Trophoblast cell (in vitro differentiated cells and primary cell): Measurements from ENCODE around the gene SLC30A3.

Source experiments
- DNase-seq, 2 donors: peaks; one replicate each; pipeline ENCODE4 v3.0.0-alpha.2; 2016
- H2AFZ ChIP-seq: 2 replicates; pipeline ENCODE4 v1.6.1; 2013; ENCODE audit warnings: low read length, moderate library complexity, mild to moderate bottlenecking; ENCODE audit not compliant: insufficient read depth, poor library complexity
- H2AK5ac ChIP-seq: 2 replicates; pipeline ENCODE4 v1.6.1; 2013; ENCODE audit warnings: mild to moderate bottlenecking, low read length
- H2BK120ac ChIP-seq: 2 replicates; pipeline ENCODE4 v1.6.1; 2013; ENCODE audit warnings: low read length, mild to moderate bottlenecking, moderate library complexity; ENCODE audit not compliant: insufficient read depth, poor library complexity
- H2BK12ac ChIP-seq: 2 replicates; pipeline ENCODE4 v1.6.1; 2013; ENCODE audit warnings: mild to moderate bottlenecking, low read length, moderate library complexity
- H2BK5ac ChIP-seq: 2 replicates; pipeline ENCODE4 v1.6.1; 2013; ENCODE audit warnings: low read length, low read depth, moderate library complexity, mild to moderate bottlenecking; ENCODE audit not compliant: poor library complexity
- H3K14ac ChIP-seq: 2 replicates; pipeline ENCODE4 v1.6.1; 2013; ENCODE audit warnings: mild to moderate bottlenecking, low read length
- H3K18ac ChIP-seq: 2 replicates; pipeline ENCODE4 v1.6.1; 2013; ENCODE audit warnings: mild to moderate bottlenecking, low read length
- H3K23ac ChIP-seq: 2 replicates; pipeline ENCODE4 v1.6.1; 2013; ENCODE audit warnings: low read length
- H3K27ac ChIP-seq: 2 replicates; pipeline ENCODE4 v1.5.1; 2013; ENCODE audit warnings: low read depth, mild to moderate bottlenecking, inconsistent platforms, low read length, moderate library complexity
- H3K27me3 ChIP-seq: 2 replicates; pipeline ENCODE4 v1.6.1; 2013; ENCODE audit warnings: inconsistent platforms, mild to moderate bottlenecking, low read length, moderate library complexity; ENCODE audit not compliant: insufficient read depth
- H3K36me3 ChIP-seq, 2 experiments: 1 replicate in 1 of 2; 2 replicates in 1 of 2; pipeline ENCODE4 v1.6.1; 2013; ENCODE audit warnings: low read length in 2 of 2, mild to moderate bottlenecking in 2 of 2, moderate library complexity in 1 of 2; ENCODE audit not compliant: insufficient read depth in 2 of 2, control insufficient read depth in 1 of 2
- H3K4ac ChIP-seq: 2 replicates; pipeline ENCODE4 v1.6.1; 2013; ENCODE audit warnings: low read depth, mild to moderate bottlenecking, low read length, moderate library complexity
- H3K4me1 ChIP-seq, 2 experiments: 1 replicate in 1 of 2; 2 replicates in 1 of 2; pipeline ENCODE4 v1.6.1; 2013; ENCODE audit warnings: low read length in 2 of 2, mild to moderate bottlenecking in 2 of 2, moderate library complexity in 1 of 2; ENCODE audit not compliant: insufficient read depth in 2 of 2, control insufficient read depth in 1 of 2
- H3K4me2 ChIP-seq: 2 replicates; pipeline ENCODE4 v1.6.1; 2013; ENCODE audit warnings: inconsistent platforms, mild to moderate bottlenecking, low read length, moderate library complexity
- H3K4me3 ChIP-seq: 2 replicates; pipeline ENCODE4 v1.5.1; 2013; ENCODE audit warnings: mild to moderate bottlenecking, low read depth, low read length, inconsistent platforms
- H3K79me1 ChIP-seq: one replicate; pipeline ENCODE4 v1.6.1; 2013; ENCODE audit warnings: low read length
- H3K79me2 ChIP-seq: 2 replicates; pipeline ENCODE4 v1.6.1; 2013; ENCODE audit warnings: low read length, mild to moderate bottlenecking; ENCODE audit not compliant: control insufficient read depth, insufficient read depth, poor library complexity
- H3K9ac ChIP-seq: 2 replicates; pipeline ENCODE4 v1.6.1; 2013; ENCODE audit warnings: mild to moderate bottlenecking, low read length
- H3K9me3 ChIP-seq: 2 replicates; pipeline ENCODE4 v1.6.1; 2013; ENCODE audit warnings: low read depth, mild to moderate bottlenecking, control low read depth, inconsistent platforms, low read length; ENCODE audit not compliant: insufficient read depth
- H4K12ac ChIP-seq: 2 replicates; pipeline ENCODE4 v1.6.1; 2013; ENCODE audit warnings: low read depth, mild to moderate bottlenecking, low read length, moderate library complexity
- H4K8ac ChIP-seq: 2 replicates; pipeline ENCODE4 v1.6.1; 2013; ENCODE audit warnings: low read depth, mild to moderate bottlenecking, low read length, moderate library complexity
- H4K91ac ChIP-seq: one replicate; pipeline ENCODE4 v1.6.1; 2013; ENCODE audit warnings: low read depth, mild to moderate bottlenecking, low read length, moderate library complexity
- WGBS: extraction: QIAGEN DNeasy Blood & Tissue Kit; methylation state at CpG from one replicate; pipeline ENCODE4 v1.1.7; 2013; ENCODE audit warnings: missing lambda C conversion rate; ENCODE audit not compliant: insufficient read length, insufficient coverage; ENCODE audit errors: extremely low coverage; 5-methylcytosine and 5-hydroxymethylcytosine counted together

Gene SLC30A3

DNA sequence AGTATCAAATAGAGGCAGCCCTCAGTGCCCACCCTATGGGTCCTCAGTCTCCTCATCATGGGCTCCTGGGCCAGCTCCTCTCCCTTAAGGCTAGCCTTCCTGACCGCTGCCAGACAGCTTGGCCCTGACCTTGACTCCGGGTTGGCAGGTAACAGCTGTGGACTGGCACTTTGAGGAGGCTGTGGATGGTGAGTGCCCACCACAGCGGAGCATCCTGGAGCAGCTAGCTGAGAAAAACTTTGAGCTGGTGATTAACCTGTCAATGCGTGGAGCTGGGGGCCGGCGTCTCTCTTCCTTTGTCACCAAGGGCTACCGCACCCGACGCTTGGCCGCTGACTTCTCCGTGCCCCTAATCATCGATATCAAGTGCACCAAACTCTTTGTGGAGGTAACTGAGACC lies 26.7 kb downstream of the SLC30A3 start:
- Histone ChIP-seq H3K4ac (no peak overlapping the region), H3K36me3 (peaks cover 91 to 94% of the 10 kb centered on the region in 2 experiments), H4K8ac (no peak overlapping the region), H3K4me1 (no peaks in the 10 kb centered on the region), H3K79me2 (no peaks in the 10 kb centered on the region), H3K79me1 (no peaks in the 10 kb centered on the region), H3K27me3 (no peaks in the 10 kb centered on the region), H3K4me3 (no peak overlapping the region), H3K23ac (no peak overlapping the region), H3K18ac (no peak overlapping the region), H3K4me2 (no peak overlapping the region), H4K91ac (no peak overlapping the region), H2BK5ac (no peak overlapping the region), H2BK12ac (no peak overlapping the region), H3K9me3 (peaks cover 9% of the 10 kb centered on the region), H3K14ac (no peak overlapping the region), H2BK120ac (no peak overlapping the region), H3K27ac (no peak overlapping the region), H3K9ac (no peak overlapping the region), H2AFZ (no peak overlapping the region), H2AK5ac (no peak overlapping the region), H4K12ac (no peak overlapping the region)
- no CpG with 5 or more reads among the region's 12 CpGs for WGBS
- DNase-seq: no peak

DNA sequence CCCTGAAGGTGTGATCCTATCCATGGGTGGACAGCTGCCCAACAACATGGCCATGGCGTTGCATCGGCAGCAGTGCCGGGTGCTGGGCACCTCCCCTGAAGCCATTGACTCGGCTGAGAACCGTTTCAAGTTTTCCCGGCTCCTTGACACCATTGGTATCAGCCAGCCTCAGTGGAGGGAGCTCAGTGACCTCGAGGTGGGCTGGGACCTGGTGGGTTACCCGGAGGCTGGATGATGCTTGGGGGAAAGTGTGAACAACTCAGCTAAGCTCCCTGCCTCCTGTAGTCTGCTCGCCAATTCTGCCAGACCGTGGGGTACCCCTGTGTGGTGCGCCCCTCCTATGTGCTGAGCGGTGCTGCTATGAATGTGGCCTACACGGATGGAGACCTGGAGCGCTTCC lies 29.5 kb downstream of the SLC30A3 start:
- Histone ChIP-seq H2BK12ac (no peak overlapping the region), H3K4me2 (no peak overlapping the region), H3K4ac (no peak overlapping the region), H2AK5ac (no peak overlapping the region), H3K18ac (no peak overlapping the region), H4K91ac (no peak overlapping the region), H3K14ac (no peak overlapping the region), H3K79me1 (no peaks in the 10 kb centered on the region), H4K12ac (no peak overlapping the region), H2BK120ac (no peak overlapping the region), H3K79me2 (no peaks in the 10 kb centered on the region), H3K23ac (no peak overlapping the region), H3K4me1 (no peaks in the 10 kb centered on the region), H4K8ac (no peak overlapping the region), H2BK5ac (no peak overlapping the region), H3K4me3 (no peak overlapping the region), H3K9ac (no peak overlapping the region), H3K36me3 (peaks cover 76 to 81% of the 10 kb centered on the region in 2 experiments), H3K27ac (no peak overlapping the region), H3K27me3 (no peaks in the 10 kb centered on the region), H3K9me3 (peaks cover 6% of the 10 kb centered on the region), H2AFZ (no peak overlapping the region)
- no peak for DNase-seq
- no CpG with 5 or more reads among the region's 14 CpGs for WGBS

DNA sequence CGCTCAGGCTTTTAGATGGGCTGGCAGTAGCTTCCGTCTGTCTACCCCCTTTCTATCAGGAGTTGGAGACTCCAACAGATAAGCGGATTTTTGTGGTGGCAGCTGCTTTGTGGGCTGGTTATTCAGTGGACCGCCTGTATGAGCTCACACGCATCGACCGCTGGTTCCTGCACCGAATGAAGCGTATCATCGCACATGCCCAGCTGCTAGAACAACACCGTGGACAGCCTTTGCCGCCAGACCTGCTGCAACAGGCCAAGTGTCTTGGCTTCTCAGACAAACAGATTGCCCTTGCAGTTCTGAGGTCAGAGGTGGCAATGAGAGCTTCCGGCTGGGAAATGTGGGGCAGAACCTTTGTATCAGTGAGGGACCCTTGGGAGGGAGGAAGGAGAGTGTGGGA lies 30.9 kb downstream of the SLC30A3 start:
- H3K27me3 ChIP-seq: no peaks in the 10 kb centered on the region
- H4K8ac ChIP-seq: no peak overlapping the region
- no peak overlapping the region for H3K23ac ChIP-seq
- H2BK5ac ChIP-seq: no peak overlapping the region
- H4K12ac ChIP-seq: no peak overlapping the region
- no peak overlapping the region for H4K91ac ChIP-seq
- no peaks in the 10 kb centered on the region for H3K79me1 ChIP-seq
- no peak for DNase-seq
- no peak overlapping the region for H2AK5ac ChIP-seq
- H3K9me3 ChIP-seq: peaks cover 4% of the 10 kb centered on the region
- no CpG with 5 or more reads among the region's 13 CpGs for WGBS
- no peaks in the 10 kb centered on the region for H3K79me2 ChIP-seq
- no peak overlapping the region for H3K18ac ChIP-seq
- no peak overlapping the region for H3K9ac ChIP-seq
- no peak overlapping the region for H3K27ac ChIP-seq
- H3K4me3 ChIP-seq: no peak overlapping the region
- no peak overlapping the region for H3K4ac ChIP-seq
- no peak overlapping the region for H3K4me2 ChIP-seq
- no peaks in the 10 kb centered on the region for H3K4me1 ChIP-seq
- no peak overlapping the region for H2BK12ac ChIP-seq
- peaks cover 64 to 74% of the 10 kb centered on the region in 2 experiments for H3K36me3 ChIP-seq
- H3K14ac ChIP-seq: no peak overlapping the region
- H2AFZ ChIP-seq: no peak overlapping the region
- no peak overlapping the region for H2BK120ac ChIP-seq

DNA sequence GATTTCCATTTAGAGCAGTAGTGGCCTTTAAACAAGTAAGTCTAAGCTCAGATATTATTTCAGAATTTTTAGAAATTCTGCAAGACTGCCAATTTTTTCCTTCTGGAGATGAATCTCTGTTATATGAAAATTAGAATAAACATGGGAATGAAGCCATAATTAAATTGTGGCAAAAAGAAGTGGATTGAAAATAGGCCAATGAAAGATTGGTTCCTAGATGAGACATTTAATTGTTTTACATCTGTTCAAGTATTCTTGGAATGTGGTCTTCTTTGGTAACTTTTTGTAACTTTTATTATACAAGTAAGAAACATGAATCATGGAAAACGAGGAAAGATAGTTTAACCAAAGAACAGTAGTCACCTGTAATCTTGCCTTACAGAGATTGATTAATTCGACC lies 35.3 kb downstream of the SLC30A3 start:
- Histone ChIP-seq H3K4me2 (no peak overlapping the region), H3K4ac (no peak overlapping the region), H3K9ac (no peak overlapping the region), H2BK5ac (no peak overlapping the region), H4K12ac (no peak overlapping the region), H4K8ac (no peak overlapping the region), H2BK120ac (no peak overlapping the region), H2AK5ac (no peak overlapping the region), H3K18ac (no peak overlapping the region), H2BK12ac (no peak overlapping the region), H2AFZ (no peak overlapping the region), H4K91ac (no peak overlapping the region), H3K23ac (no peak overlapping the region), H3K27ac (no peak overlapping the region), H3K14ac (no peak overlapping the region), H3K4me1 (no peaks in the 10 kb centered on the region), H3K27me3 (no peaks in the 10 kb centered on the region), H3K36me3 (peaks cover 64 to 74% of the 10 kb centered on the region in 2 experiments), H3K9me3 (peaks cover 1% of the 10 kb centered on the region), H3K4me3 (no peak overlapping the region), H3K79me2 (no peaks in the 10 kb centered on the region), H3K79me1 (no peaks in the 10 kb centered on the region)
- no CpG with 5 or more reads among the region's 2 CpGs for WGBS
- DNase-seq: no peak
